WI38 (cell line): ENCODE measurements around the gene PCNT.
"Not testable (repeated sequence)": the region's sequence is repeated elsewhere in the genome, so short reads cannot be mapped to it uniquely, and the experiment has no call there.

Source experiments
- H3K4me3 ChIP-seq: 2 replicates; pipeline ENCODE4 v1.5.1; 2011; ENCODE audit warnings: low read depth, mild to moderate bottlenecking, control low read depth, low read length
- TF ChIP-seq, protein P1 (sequence below): IDR thresholded peaks from 2 replicates; pipeline ENCODE4 v1.5.1; 2012; ENCODE audit warnings: low read depth, mild to moderate bottlenecking, control low read depth, low read length

Gene PCNT

DNA sequence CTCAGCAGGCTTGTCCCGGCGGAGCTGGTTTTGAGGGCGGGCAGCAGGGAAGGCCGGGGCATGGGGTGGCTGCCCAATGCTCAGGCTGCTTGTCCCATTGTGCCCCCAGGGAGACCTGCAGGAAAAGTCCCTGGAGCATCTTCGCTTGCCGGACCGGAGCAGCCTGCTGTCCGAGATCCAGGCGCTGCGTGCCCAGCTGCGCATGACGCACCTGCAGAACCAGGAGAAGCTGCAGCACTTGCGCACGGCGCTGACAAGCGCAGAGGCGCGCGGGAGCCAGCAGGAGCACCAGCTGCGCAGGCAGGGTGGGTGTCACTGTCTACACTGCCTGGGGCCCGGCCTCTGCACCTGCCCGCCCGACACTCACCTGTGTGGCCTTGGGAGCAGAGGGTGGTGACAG is 104.3 kb downstream of the PCNT start:
- no peak overlapping the region for H3K4me3 ChIP-seq
- TF ChIP-seq, protein P1, sequence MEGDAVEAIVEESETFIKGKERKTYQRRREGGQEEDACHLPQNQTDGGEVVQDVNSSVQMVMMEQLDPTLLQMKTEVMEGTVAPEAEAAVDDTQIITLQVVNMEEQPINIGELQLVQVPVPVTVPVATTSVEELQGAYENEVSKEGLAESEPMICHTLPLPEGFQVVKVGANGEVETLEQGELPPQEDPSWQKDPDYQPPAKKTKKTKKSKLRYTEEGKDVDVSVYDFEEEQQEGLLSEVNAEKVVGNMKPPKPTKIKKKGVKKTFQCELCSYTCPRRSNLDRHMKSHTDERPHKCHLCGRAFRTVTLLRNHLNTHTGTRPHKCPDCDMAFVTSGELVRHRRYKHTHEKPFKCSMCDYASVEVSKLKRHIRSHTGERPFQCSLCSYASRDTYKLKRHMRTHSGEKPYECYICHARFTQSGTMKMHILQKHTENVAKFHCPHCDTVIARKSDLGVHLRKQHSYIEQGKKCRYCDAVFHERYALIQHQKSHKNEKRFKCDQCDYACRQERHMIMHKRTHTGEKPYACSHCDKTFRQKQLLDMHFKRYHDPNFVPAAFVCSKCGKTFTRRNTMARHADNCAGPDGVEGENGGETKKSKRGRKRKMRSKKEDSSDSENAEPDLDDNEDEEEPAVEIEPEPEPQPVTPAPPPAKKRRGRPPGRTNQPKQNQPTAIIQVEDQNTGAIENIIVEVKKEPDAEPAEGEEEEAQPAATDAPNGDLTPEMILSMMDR, result no peak

DNA sequence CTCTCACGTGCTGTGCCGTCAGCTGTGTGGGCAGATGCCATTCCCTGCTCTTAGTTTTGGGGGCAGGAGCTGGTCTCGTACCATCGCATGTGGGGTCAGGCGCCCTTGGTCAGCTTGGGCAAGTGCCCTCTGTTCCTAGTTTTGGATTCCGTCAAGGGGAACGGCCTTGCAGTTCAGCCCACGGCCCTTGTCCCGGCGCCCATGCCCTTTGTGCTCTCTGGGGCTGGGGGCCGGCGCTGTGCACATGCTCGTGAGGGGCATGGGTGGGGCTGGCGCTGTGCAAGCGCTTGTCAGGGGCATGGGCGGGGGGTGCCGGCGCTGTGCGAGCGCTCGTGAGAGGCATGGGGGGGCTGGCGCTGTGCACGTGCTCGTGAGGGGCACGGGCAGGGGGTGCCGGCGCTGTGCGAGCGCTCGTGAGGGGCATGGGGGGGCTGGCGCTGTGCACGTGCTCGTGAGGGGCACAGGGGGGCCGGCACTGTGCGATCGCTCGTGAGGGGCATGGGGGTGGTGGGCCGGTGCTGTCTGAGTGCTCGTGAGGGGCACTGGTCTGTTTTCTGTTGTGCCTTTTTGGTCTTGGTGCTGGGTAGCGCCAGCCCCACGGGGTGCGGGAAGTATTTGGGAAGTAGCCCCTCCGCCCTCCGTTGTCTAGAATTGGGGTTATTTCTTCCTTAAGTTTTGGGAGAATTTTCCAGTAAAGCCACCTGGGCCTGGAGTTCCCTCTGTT is 105.2 kb downstream of the PCNT start:
- TF ChIP-seq, protein P1, result no peak
- no peak overlapping the region for H3K4me3 ChIP-seq

GRCh38 chr21:46429754-46430681 is 106.1 kb downstream of the PCNT start:
- TF ChIP-seq, protein P1, result no peak
- H3K4me3 ChIP-seq, result no peak overlapping the region

- H3K4me3 ChIP-seq, result no peak overlapping the region
- TF ChIP-seq, protein P1, result no peak
Measured at GRCh38 chr21:46431448-46431847, 107.5 kb downstream of the PCNT start.

GRCh38 chr21:46431884-46432488 is 108.0 kb downstream of the PCNT start:
- TF ChIP-seq, protein P1, result no peak
- H3K4me3 ChIP-seq, result no peak overlapping the region

DNA sequence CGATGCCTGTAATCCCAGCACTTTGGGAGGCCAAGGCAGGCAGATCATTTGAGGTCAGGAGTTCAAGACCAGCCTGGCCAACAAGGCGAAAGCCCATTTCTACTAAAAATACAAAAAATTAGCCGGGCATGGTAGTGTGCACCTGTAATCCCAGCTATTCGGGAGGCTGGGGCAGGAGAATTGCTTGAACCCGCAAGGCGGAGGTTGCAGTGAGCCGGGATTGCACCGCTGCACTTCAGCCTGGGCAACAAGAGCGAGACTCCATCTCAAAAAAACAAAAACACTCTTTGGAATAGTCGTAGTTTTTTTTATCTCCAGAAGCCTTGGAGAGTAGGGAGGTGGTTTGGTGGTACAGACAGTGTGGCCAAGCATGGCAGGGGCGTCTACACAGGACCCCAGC is 109.2 kb downstream of the PCNT start:
- not testable (repeated sequence) for H3K4me3 ChIP-seq

- no peak overlapping the region for H3K4me3 ChIP-seq
Measured at GRCh38 chr21:46434322-46434958, 110.5 kb downstream of the PCNT start.

More at GRCh38 chr21:46434322-46434958, 110.5 kb downstream of the PCNT start:
- TF ChIP-seq, protein P1, result no peak
